GM19452 (cell line): Measurements from ENCODE around the gene SPAG16.
A peak's percentile ranks its signal among the peaks of the same experiment; 100 is the strongest.

ENCODE experiments used
- ATAC-seq: cut with Tn5 transposase; IDR thresholded peaks from one replicate; pipeline ENCODE4 v1.9.1; 2021; ENCODE audit not compliant: unreplicated experiment

SPAG16 gene

GRCh38 chr2:214328941-214329340 lies 1044.7 kb downstream of the SPAG16 start:
- no peak for ATAC-seq

- no peak for ATAC-seq
Measured at GRCh38 chr2:214341646-214342045, 1057.4 kb downstream of the SPAG16 start.

- no peak for ATAC-seq
Measured at GRCh38 chr2:214358506-214358905, 1074.2 kb downstream of the SPAG16 start.

GRCh38 chr2:214361116-214361515 lies 1076.9 kb downstream of the SPAG16 start:
- ATAC-seq: no peak

GRCh38 chr2:214365549-214365948 lies 1081.3 kb downstream of the SPAG16 start:
- ATAC-seq: no peak

- ATAC-seq: no peak
Measured at GRCh38 chr2:214367171-214367570, 1082.9 kb downstream of the SPAG16 start.

GRCh38 chr2:214376618-214377285 lies 1092.5 kb downstream of the SPAG16 start:
- peak; percentile 49 for ATAC-seq

DNA sequence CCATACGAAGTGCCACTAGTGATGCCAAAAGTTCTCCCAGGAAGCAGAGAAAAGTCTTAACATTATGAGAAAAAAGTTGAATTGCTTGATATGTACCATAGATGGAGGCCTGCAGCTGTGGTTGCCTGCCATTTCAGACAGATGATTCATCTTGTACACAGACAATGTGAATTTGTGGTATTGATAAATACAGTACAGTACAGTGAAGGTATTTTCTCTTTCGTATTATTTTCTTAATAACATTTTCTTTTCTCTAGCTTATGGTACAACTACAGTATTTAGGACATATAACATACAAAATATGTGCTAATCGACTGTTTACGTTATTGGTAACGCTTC lies 1093.0 kb downstream of the SPAG16 start:
- no peak for ATAC-seq

DNA sequence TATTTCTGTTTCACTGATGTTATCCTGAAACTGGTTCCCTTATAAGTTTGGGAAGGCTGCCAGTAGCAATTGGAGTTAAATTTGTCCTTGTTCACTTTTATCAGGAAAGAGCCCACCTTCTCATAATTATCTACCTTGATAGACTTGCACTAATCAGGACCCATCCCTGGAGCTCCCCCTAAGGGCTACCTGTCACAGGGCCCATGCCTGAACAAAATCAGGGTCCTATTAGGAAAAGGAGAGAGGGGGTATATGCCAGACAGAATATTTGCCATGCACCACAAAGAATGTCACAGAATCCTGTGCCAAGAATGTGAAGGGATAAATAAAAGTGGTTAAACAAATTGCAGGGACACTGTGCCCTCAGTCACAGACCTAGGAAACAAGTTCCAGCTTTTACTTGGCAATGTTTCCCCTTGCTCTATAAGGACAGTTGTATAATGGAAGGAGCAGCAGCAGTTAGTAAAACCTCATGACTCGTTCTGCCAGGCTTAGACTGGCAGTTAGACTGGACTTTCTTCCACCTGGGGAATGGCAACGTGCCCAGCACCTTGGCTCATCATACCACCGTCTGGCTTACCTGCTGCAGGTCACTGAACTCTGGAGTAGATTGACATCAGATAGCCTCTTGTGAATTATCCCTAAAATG lies 1094.3 kb downstream of the SPAG16 start:
- no peak for ATAC-seq

GRCh38 chr2:214379227-214379626 lies 1095.0 kb downstream of the SPAG16 start:
- no peak for ATAC-seq

DNA sequence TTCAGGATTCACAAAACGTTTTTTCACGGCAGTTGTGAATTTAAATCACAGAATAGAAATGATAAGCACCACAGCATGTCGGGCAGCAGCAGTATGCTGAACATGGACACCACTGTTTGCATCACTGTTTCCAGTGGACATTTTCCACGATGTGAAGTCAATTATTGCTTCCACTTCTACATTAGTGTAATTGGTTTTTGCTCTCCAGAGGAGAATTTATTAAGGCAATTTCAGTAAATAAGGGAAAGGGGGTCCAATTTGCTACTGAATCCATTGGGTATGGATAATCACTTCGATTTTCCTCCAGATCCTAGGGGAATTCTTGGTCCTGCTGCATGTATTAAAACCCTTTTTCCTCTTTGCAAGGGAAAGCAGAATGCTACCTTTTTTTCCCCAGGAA lies 1096.4 kb downstream of the SPAG16 start:
- ATAC-seq: no peak

- ATAC-seq: no peak
Measured at GRCh38 chr2:214382229-214382628, 1098.0 kb downstream of the SPAG16 start.

- no peak for ATAC-seq
Measured at GRCh38 chr2:214386720-214387119, 1102.5 kb downstream of the SPAG16 start.

DNA sequence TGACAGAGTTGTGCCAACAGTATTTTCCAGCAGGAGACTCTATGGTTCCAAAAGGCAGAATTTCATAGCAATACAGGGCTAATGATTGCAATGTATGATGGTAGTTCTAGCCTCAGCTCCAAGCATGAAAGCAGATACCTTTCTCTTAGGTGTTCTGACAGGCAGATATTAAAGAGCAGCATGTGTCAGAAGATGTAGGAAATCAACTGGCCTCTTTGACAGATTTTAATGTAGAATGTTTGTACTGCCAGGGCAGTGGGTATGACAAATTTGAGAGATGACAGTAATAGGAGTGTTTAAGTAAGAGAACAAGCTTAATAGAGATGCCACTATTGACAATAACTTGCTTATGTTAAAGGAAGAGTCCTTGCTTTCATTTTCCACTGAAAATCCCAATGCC lies 1105.1 kb downstream of the SPAG16 start:
- ATAC-seq: no peak

DNA sequence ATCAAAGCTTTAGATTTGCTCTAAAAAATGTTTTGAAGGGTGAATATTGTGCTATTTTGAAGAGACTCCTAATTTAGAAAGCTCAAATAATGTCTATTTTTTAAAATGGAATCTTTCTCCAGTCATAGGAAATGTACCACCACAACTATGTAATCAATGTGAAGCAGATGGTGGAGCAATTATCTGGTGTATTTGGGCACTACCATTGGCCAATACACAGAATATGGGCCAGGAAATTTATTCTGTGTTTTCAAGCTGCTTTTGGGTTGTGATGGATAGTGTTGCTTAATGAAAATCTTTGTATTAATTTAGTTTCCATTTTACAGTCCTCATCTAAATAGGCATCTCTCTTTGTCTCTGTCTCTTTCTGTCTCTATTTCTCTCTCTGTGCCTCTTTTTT lies 1109.5 kb downstream of the SPAG16 start:
- ATAC-seq: no peak

DNA sequence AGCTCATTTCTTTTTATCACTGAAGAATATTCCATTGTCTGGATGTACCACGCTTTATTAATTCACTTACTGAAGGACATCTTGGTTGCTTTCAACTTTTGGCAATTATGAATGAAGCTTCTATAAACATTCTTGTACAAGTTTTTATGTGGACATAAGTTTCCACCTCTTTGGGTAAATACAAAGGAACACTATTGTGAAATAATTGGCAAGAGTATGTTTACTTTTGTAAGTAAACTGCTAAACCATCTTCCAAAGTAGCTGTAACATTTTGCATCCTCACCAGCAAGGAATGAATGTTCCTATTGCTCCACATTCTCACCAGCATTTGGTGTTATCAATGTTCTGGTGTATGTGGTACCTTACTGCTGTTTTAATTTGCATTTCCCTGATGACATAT lies 1110.8 kb downstream of the SPAG16 start:
- no peak for ATAC-seq

DNA sequence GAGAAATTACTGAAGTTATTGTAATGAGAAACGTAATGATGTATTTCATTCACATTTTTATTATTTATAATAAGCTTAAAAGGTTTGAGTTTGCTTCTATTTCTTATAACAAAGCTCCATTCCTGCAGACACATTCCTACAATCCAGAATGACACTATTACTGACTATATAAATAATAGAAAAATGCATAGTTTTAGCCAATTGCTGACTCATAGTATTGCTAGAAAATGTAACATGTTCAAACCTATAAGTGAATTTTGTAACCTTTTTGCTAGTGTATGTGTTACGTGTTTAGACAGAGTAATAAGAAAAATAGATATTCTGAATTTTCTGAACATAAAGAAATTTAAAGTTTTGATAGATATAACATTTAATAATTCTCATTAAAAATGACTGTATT lies 1117.3 kb downstream of the SPAG16 start:
- ATAC-seq: no peak

DNA sequence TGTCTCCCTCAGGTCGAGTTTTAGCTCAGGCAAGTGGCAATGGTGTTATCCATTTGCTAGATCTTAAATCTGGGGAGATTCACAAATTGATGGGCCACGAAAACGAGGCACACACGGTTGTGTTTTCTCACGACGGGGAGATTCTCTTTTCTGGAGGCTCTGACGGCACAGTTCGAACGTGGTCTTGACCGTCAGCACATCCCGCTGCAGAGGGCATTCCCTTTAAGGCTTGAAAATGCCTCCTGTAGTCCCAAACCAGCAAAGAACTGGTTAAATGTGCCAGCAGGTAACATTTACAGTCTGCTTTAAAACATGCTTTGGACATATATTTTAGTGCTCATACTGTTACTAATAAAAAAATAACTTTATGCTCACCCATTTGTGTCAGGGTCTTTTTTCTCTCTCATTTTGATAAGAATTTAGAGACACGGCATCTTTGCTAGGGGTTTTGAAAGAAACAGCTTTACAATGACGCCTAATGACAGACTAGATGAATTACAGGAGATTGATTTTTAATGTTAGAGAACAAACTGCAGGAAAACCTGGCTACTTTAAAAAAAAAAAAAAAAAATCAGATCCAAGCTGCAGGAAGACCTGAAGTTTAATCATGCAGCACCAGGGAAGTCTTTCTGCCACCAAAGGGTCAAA lies 1126.0 kb downstream of the SPAG16 start:
- ATAC-seq: no peak

DNA sequence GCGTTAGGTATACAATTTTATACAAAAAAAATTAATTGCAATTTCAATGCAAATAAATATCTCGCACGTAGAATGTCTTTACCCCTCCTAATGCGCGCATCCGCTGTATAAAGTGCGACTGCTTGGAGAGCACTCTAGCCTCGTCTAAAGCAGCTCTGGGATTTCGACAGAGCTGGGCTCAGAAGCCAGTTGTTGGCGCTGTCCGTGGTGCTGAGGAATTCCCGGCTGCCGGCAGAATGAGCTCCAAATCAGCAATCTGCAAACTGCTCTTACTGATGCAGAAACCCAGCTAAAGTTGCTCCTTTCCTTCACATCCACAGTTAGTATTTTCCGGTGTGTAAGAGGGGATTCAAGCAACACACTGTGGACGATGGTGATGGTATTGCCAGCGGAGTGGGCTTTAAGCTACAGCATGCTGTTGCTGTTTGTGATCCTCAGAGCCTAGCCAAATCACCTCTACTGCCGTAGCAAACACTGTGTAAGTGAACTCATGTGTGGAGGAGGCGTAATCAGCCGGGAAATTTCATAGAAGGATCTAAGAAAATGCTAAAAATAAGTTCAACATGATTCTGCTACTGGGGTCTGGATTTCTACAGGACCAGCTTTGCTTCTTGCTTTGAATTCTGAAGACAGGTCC lies 1126.8 kb downstream of the SPAG16 start, which contains the start of gene VWC2L:
Gene VWC2L, plus strand, starts transcription at position 137 of the 637 bp plus-strand sequence. CDS start 3,140 bp downstream, outside the sequence.
- no peak for ATAC-seq

DNA sequence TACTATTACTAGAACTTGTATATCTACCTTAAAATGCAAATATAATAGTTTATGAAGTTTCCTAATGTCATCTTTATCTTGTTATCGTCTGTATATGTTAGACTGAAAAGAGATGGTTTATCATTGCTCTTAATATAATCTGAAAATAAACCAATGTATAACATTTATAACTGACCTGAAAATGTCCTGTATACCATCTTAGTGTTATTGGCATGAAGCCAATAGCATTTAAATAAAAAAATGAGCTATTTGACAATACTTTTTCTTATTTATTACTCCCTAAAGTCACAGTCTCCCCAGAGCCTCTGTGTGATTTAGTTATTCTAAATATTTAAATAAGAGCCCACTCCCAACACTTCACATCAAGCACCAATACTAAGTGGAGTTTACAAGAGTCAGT lies 1128.4 kb downstream of the SPAG16 start:
- ATAC-seq: no peak

DNA sequence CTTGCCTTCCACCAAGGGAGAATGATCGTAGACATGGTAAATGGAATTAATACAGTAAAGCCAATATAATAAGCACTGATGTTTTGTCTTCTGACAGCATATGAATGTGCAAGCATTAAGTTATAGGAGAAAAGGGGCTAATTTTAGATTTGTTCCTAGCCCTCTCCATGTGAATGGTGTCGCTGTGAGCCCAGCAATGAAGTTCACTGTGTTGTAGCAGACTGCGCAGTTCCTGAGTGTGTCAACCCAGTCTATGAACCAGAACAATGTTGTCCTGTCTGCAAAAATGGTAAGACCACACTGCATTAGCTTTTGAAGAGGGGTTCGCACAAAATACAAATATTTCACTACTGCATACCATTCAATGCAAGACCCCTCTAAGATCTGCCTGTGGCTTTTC lies 1152.2 kb downstream of the SPAG16 start:
- no peak for ATAC-seq
